NCI-H2081 treated with DMSO at 0.1 percent for 48 hours (cell line): ENCODE results near the gene FREM2.

Experiments
- DNase-seq: peaks from one replicate; lab custom pipeline; 2025; lab: John Stamatoyannopoulos, UW

The FREM2 gene

DNA sequence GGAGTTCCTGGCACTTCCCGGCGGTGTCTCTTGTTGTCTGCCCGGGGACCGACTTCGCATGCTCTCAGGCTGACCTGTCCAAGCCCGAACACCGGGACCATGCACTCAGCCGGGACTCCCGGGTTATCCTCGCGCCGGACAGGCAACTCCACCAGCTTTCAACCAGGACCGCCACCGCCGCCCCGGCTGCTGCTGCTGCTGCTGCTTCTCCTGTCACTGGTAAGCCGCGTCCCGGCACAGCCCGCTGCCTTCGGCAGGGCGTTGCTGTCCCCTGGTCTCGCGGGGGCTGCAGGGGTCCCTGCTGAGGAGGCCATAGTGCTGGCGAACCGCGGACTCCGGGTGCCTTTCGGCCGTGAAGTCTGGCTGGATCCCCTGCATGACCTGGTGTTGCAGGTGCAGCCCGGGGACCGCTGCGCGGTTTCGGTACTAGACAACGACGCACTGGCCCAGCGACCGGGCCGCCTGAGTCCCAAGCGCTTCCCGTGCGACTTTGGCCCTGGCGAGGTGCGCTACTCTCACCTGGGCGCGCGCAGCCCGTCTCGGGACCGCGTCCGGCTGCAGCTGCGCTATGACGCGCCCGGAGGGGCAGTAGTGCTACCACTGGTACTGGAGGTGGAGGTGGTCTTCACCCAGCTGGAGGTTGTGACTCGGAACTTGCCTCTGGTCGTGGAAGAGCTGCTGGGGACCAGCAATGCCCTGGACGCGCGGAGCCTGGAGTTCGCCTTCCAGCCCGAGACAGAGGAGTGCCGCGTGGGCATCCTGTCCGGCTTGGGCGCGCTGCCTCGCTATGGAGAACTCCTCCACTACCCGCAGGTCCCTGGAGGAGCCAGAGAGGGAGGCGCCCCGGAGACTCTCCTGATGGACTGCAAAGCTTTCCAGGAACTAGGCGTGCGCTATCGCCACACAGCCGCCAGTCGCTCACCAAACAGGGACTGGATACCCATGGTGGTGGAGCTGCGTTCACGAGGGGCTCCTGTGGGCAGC, 661 bp downstream of the FREM2 start:
- DNase-seq: no peak

DNA sequence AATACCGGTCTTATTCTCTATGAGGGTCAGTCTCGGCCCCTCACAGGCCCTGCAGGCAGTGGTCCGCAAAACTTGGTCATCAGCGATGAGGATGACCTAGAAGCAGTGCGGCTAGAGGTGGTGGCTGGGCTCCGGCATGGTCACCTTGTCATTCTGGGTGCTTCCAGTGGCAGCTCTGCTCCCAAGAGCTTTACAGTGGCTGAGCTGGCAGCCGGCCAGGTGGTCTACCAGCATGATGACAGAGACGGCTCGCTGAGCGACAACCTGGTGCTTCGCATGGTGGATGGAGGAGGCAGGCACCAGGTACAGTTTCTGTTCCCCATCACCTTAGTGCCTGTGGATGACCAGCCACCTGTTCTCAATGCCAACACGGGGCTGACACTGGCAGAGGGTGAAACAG, 1.8 kb downstream of the FREM2 start:
- no peak for DNase-seq

DNA sequence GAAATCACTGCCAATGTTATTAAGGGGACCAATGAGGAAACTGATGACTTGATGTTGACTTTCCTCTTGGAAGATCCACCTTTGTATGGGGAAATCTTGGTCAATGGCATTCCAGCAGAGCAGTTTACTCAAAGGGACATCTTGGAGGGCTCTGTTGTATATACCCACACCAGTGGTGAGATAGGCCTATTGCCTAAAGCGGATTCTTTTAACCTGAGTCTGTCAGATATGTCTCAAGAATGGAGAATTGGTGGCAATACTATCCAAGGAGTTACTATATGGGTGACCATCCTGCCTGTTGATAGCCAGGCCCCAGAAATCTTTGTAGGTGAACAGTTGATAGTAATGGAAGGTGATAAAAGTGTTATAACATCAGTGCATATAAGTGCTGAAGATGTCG, 3.4 kb downstream of the FREM2 start:
- DNase-seq: no peak

DNA sequence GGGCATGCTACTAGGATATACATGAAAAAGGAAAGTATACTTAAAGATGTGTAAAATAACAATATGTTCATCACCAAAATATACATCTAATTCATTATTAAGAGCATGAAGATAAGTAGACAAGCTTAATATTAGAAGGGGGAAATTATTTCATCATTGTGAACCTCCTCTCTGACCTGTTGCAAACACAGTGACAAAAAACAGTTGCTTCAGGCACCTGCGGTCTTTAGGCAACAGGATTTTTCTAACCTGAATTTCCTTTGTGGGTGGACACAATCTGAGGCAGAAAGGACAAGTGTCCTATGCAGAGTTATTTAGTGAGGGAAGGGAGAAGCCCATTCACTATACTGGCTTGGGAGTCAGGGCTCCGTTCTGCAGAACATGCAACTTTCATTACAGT, 6.3 kb downstream of the FREM2 start:
- DNase-seq: no peak

DNA sequence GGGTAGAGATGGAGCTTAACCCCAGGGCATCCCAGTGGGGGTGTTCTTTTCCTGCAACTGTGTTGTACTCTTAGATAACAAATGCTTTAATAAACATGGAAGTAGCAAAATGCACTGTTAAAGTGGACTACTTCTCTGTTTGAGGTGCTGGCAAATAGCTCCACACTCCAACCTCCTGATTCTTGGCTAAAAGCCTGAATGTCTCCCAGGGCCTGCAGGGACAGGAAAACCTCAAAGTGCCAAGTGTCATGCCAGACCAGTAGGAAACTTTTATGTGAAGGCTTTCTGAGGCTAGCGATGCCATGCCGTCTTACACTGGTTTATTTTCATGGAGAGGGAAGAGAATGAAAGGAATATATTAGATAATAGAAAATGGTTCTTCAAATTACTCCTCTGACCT, 6.8 kb downstream of the FREM2 start:
- DNase-seq: no peak

DNA sequence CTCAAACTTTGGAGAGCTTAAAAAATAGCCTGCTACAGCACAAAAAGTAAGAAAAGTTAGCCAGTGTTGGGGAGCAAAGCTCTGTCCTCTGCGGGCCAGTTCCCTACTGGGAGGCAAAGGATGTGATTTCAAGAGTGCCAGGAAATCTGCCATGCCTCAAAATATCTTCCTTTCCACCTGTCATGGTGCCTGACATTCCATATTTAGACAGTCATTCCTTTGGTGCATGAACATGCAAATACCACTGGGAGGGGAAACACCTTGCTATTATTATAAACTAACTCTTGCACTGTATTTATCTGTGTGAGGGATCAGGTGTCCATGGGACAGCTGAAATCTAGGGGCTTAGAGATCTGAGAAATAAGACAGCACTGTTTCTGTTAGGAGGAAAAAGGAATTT, 10.3 kb downstream of the FREM2 start:
- DNase-seq: no peak

DNA sequence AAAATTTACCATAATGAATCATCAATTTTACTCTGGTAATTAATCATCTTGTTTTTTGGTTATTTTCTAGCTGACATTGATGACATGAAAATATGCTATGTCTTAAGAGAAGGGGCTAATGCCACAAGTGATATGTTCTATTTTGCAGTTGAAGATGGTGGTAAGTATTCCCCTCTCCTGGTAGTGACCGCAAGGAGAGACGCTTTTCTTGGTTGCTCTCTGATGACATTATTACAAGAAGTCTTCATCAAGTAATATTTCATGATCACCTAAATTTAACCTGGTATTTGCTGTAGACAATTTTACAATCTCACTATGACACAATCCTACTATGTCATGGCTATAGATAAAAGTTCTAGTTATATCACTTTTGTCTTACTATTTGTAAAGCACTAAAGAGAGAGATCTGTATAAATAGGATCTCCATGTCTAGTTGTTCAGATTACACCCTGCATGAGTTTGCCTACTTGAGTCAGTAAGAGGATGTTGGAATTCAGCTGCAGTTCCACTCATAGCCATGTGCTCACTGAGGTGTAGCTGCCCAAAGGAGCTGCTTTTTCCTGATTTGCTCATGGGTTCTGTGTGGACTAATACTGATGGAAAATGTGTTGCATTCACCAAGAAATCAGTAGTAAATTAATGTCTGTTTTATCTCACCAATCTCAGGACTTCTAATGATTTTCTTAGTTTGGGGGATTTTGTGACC, 10.9 kb downstream of the FREM2 start:
- no peak for DNase-seq

DNA sequence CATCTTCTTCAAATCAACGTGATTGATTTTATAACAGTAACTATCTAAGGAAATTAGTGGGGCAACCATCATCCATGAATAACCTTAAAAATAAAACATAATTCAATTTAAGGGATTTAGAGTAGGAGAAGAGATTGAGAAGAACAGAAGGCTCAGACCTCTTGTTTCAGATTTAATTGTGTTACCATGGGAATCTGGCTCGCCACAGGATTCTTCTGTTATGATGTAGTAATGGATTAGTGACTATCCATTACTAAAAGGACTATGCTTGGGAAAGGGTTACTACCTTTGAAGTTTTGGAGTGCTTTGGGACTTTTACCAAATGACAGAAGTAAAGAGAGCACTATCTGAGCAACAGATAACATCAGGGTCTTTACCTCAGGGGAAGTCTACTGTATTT, 13.2 kb downstream of the FREM2 start:
- no peak for DNase-seq

DNA sequence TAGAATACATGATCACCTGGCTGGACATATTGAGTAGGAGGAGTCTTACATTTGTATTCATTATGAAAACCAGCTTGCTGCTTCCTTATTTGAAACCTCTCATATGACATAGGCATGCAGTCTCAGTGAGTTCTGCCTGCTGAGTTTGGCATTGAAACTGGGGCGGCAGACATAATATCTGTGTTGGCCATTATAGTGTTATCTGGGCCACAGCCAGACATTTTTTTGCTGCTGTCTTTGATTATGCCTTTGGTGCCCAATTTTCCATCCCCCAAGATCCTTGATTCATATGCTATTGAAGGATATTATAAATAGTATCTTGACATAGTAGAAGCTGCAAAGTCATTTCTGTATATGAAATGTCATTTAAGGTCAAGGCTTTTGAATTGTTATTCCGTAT, 15.8 kb downstream of the FREM2 start:
- no peak for DNase-seq

DNA sequence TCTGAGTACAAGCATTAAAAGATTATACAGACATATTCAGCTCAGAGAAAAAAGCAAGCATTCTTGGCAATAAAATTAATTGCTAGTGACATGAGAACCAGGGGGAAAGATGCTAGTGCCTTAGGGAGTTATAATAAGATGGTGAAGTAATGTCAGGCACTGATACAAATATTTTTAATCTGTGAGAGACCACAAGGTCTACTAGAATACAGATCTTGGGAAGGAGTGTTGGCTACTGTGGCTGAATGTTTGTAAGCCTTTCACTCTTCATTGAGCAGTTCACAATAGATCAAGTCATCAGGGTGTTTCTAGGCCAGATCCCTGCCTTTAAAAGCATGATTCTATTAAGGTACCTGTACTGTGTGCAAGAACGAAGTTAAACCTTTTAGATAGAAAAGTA, 16.4 kb downstream of the FREM2 start:
- no peak for DNase-seq

DNA sequence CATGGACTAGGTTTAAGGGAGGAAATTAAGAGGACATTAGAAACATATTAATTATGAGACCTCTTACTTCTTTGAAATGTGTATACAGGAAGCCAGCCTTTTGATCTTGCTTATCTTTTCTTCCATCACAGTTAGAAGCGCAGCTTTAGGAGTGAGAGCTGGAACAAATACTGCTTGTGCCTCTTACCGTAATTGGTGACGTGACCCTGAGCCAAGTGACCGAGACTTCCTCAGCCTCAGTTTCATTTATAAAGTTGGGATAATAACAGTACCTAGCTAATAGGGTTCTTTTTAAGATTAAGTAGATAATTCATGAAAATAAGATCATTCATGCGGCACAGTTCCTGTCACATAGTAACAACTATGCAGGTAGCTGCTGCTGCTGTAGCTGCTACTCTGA, 18.5 kb downstream of the FREM2 start:
- DNase-seq: no peak

DNA sequence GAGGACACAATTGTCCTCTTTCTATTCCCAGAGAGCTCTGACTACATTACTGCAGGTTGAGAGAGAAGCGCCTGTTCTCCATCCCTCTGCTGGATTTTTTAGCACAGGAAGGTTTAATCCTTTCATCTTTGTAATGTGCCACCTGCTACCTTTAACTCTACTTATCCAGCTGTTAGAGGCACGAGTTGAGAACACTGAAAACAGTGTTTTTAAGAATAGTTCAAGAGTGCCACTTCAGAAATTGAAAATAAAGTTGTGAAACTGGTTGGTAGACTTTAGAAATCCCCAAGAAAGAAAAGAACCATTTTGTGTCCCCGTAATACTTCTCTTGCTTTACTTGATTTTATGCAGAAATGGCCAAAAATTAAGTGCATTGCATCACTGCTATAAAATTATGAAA, 20.6 kb downstream of the FREM2 start:
- DNase-seq: no peak

DNA sequence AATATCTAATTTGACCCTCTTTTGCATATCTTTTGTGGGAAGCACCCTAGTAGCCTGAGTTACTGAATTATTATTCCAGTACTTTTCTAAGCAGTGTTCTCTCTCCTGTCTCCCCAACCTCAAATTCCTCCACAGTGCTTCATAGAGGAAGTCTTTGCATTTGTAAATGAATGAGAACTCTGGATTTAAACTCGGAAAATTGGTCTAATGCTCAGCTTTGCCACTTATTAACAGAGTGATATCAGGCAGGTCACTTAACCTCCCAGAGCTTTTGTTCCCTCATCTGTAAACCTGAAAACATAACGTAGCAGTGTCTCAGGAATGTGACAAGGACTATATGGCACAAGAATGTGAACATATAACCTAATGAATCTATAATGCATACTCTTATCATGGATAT, 26.2 kb downstream of the FREM2 start:
- DNase-seq: no peak

DNA sequence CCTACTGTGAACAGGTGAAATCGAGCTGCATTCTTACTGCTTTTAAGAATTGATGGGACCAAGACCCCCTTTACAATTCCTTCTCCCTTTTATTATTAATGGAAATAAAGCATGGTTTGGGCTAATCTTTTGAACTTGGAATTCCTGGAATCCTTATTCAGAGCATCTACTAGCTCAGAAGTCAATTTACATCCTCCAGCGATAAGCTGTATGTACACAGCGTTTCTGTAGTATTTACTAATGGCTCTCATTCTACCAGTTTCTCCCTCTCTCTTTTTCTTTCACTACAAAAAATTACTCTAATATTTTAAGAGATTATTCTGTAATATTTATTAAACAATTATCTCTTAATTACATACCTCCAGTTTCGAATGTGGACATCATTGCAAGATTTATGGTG, 31.5 kb downstream of the FREM2 start:
- DNase-seq: no peak

DNA sequence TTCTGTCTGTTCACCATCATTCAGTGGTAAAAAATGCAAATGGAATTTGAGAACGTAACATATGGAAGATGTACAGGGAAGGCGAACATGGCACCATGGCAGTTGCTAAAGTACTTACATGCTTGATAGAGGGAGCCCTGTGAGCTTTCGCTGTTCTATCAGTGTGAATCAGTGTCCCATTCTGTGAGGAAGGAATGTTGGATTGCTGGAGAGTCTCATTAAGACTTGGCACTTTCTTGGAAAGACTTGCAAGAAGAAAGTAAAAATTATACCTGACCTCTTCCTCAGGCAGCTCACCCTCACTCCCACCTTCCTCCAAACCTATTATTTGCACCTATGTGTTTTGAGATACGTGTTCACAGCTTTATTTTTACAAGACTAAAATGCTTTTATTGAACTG, 43.5 kb downstream of the FREM2 start:
- no peak for DNase-seq

DNA sequence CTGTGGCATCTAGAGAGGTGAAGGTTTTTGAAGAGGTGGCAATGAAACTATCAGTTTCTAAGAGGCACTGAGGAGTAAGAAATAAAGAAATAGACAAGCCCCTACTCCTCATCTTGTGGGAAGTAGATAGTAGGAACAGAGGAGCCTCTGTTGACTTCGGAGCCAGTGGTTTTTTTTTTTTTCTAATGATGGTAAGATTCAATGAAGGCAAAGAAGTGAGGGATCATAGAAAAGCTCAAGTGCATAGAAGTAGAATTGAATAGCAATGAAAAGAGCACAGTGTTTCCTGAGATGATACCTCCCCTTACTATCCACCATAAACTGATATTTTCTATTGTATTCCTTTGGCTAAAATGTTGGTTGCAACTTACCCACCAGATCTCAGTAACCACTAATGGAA, 46.3 kb downstream of the FREM2 start:
- DNase-seq: no peak

DNA sequence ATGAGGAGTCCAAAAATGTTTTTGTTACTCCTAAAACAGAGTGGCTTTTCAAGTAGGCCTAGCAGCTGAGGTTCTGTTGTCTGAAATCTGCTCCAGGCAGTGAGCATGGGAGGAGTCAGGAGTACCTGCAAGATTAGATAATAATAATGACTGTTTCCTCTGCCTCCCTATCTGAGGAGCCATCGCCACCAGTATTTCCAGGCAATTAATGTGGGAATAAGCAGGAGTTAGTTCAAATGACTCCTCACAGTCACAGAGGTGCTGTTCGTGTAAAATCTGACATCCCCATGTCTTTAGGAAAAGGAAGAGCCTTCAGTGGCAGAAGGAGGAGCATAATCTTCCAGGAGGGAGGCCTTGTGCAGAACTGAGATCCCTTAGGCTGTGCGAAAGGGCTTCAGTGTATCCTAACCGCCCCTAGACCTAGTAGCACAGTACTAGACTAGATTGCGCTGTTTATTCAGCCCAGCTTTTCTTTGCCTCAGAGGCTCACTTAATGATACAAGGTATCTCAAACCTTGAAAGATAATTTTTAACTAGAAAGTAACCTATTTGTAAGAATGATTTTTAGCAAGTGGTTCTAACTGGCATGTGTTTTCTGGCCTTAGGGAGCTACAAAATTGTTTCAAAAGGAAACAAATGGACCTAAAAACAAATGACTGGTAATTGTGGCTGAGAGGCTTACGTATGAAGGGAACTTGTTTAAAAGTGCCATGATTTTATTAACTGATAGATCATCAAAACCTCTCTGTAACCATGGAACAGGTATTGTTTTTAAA, 49.0 kb downstream of the FREM2 start:
- DNase-seq: no peak

DNA sequence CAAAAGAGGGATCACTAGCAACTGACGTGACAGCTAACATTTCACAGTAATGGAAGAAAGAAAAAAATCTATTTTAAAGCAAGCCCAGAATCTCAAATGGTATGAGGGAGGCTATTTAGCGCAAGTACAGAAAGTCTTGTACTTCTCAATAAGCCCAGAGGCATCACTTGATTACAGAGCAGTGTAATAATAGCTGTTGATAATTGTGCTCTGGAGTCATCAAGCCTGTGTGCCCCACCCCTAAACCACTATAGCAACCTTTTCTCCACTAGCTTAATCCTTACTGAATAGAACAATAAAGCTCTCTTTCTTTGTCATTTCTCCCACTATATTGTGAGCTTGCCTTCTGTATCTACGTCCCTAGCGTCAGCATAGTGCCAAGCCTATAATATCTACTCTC, 56.6 kb downstream of the FREM2 start:
- peak; percentile 16 for DNase-seq

DNA sequence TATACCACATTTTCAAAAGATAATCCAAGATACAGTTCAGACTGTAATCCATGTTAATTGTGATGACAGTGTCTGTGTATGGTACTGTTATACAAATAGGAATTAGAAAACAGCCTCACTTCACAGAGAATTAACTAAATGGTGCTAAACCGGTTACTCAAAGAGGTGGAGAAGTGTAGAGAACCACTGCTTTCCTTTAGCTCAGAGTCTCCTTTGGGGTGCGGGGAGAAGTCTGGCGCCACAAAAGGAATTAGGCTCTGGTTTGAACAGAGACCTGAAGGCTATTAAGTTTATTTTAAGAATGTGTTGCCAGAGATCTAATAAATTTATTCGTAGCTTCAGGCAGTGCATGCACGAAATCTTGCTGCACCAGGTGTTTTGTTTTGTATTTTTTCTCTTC, 65.8 kb downstream of the FREM2 start:
- DNase-seq: no peak

DNA sequence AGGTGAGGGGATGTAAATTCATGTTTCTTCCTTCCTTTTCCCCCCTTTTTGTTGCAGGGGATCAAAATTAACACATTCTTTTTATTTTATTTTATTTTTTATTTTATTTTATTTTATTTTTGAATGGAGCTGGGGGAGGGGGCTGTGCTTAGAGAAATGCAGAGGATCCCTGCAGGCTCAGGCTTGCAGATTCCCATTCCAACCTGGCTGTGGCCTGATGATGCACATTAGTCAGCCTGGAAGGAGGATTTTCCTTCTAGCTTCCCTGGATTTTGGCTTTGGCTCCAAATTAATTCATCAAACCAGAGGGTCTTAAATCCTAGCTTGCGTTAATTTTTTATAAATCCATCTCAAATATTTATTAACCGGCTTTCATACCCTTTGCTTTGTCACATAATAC, 67.0 kb downstream of the FREM2 start:
- no peak for DNase-seq

DNA sequence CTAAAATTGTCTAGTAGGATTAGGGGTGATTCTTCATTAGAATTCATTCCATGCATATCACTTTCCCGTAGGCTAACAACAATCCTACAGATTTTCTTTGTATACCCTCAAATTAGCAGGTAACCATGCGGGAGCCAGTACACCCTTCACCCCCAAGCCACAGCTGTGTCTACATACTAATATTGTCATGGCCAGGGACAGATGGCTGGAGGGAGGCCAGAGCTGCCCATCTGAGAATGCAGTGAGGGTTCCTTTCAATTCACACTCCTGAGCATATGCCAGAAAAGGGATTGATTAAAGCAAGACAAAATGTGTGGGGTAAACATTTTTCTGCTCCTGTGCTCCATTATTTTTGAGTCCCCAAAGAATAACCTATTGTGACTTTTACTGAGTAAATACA, 68.9 kb downstream of the FREM2 start:
- DNase-seq: peak; percentile 48

DNA sequence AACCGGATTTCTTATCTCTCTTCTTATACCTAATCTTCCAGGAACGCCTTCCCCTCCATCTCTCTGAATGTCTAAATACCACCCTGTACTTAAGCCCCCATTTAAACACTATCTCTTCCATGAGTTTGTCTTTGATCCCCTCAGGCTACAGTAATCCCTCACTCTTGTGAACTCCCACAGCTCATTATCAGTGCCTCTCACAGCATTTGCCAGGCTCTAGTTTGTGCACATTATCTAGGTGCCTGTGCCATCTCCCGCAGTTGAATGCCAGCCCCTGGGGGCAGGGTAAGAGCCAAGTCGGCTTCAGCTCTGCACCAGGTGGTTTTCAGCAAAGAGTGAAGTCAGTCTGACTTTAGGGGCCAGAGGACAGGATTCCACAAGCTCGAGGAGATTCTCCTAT, 71.4 kb downstream of the FREM2 start:
- DNase-seq: no peak

DNA sequence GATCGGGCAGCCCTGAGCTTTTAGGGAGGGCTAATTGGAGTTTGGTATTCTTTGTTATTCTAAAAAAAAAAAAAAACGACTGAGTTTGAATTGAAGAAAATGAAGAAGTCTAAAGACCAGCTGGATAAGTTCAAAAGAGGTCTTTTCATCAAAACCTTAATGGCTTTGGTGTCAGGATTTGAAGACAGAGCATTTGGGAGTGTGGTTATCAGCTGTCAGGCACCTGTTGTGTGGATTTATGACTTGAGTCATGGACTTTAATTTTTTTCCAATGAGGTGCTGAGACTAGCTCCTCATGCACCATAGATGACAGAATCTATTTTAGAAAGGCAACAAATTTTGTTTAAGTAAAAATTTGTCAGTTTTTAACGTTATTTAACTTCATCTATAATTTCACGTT, 72.5 kb downstream of the FREM2 start:
- DNase-seq: no peak
